NCI-H1417 (cell line): ENCODE measurements around the gene LILRA6.
A peak's percentile ranks its signal among the peaks of the same experiment; 100 is the strongest.
"Not testable (repeated sequence)": the region's sequence is repeated elsewhere in the genome, so short reads cannot be mapped to it uniquely, and the experiment has no call there.

ENCODE experiments used
- DNase-seq, 3 experiments: peaks; one replicate each; lab custom pipeline; 2025; lab: John Stamatoyannopoulos, UW

LILRA6 gene

GRCh38 chr19:54242646-54243045, at the start of gene LILRA6:
LILRA6 (minus strand) TSS chr19:54242790.
- DNase-seq = not testable (repeated sequence)

GRCh38 chr19:54289160-54289559, 46.6 kb upstream of the LILRA6 start:
- DNase-seq = not testable (repeated sequence)

- DNase-seq = no peak
Observed at GRCh38 chr19:54287456-54287855, 44.9 kb upstream of the LILRA6 start.

- DNase-seq = not testable (repeated sequence)
Observed at GRCh38 chr19:54286283-54286682, 43.7 kb upstream of the LILRA6 start.

- not testable (repeated sequence) for DNase-seq
Observed at GRCh38 chr19:54285427-54286056, 43.0 kb upstream of the LILRA6 start.

GRCh38 chr19:54282686-54283470, 40.3 kb upstream of the LILRA6 start:
- no peak for DNase-seq

GRCh38 chr19:54281729-54282075, 39.1 kb upstream of the LILRA6 start:
- not testable (repeated sequence) for DNase-seq

GRCh38 chr19:54281007-54281728, 38.6 kb upstream of the LILRA6 start, which contains the start of gene LILRB2:
LILRB2 (minus strand) TSS chr19:54281110; CDS start chr19:54280496, 614 bp downstream.
- no peak for DNase-seq

GRCh38 chr19:54280441-54280840, 37.9 kb upstream of the LILRA6 start:
- not testable (repeated sequence) for DNase-seq

- not testable (repeated sequence) for DNase-seq
Observed at GRCh38 chr19:54280025-54280424, 37.4 kb upstream of the LILRA6 start.

- no peak for DNase-seq
Observed at GRCh38 chr19:54279406-54279962, 36.9 kb upstream of the LILRA6 start.

- DNase-seq = not testable (repeated sequence)
Observed at GRCh38 chr19:54278571-54279195, 36.1 kb upstream of the LILRA6 start.

GRCh38 chr19:54278056-54278455, 35.5 kb upstream of the LILRA6 start:
- not testable (repeated sequence) for DNase-seq

GRCh38 chr19:54277111-54277615, 34.6 kb upstream of the LILRA6 start:
- DNase-seq = not testable (repeated sequence)

- no peak for DNase-seq
Observed at GRCh38 chr19:54275951-54276350, 33.4 kb upstream of the LILRA6 start.

- not testable (repeated sequence) for DNase-seq
Observed at GRCh38 chr19:54274516-54274915, 31.9 kb upstream of the LILRA6 start.

- DNase-seq = no peak
Observed at GRCh38 chr19:54273821-54274220, 31.2 kb upstream of the LILRA6 start.

GRCh38 chr19:54272181-54272580, 29.6 kb upstream of the LILRA6 start:
- DNase-seq = not testable (repeated sequence)

- DNase-seq = not testable (repeated sequence)
Observed at GRCh38 chr19:54271587-54271986, 29.0 kb upstream of the LILRA6 start.

- no peak for DNase-seq
Observed at GRCh38 chr19:54271106-54271505, 28.5 kb upstream of the LILRA6 start.

- no peak for DNase-seq
Observed at GRCh38 chr19:54268936-54269335, 26.3 kb upstream of the LILRA6 start.

- DNase-seq = peak; percentile 24 to 73 (median 67)
Observed at GRCh38 chr19:54266133-54266532, 23.5 kb upstream of the LILRA6 start.
